GM19463 (cell line): ENCODE data around the gene FSTL5.
A peak's percentile ranks its signal among the peaks of the same experiment; 100 is the strongest.

Experiments used
- ATAC-seq: cut with Tn5 transposase; IDR thresholded peaks from one replicate; pipeline ENCODE4 v1.9.1; 2021; ENCODE audit warnings: mild to moderate bottlenecking, moderate library complexity; ENCODE audit not compliant: unreplicated experiment

Gene FSTL5

DNA sequence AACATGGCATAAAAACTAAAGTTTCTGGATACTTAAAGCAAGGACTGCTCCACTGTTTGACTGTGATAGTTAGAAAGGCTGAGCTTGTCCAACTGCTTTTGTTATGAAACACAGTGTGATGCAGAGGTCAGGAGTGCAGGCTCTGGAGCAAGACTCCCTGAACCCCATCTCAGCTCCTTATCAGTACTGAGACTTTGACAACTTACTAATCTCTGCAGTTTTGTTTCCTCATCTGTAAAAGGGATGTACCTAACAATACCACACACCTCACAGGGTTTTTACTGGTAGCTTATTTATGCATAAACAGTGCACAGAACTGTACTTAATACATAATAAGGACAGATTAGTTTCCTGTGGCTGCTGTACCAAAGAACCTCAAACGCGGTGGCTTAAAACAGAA, 804.3 kb downstream of the FSTL5 start:
- no peak for ATAC-seq

- no peak for ATAC-seq
These were observed 807.4 kb downstream of the FSTL5 start for GRCh38 chr4:161356351-161356750.

DNA sequence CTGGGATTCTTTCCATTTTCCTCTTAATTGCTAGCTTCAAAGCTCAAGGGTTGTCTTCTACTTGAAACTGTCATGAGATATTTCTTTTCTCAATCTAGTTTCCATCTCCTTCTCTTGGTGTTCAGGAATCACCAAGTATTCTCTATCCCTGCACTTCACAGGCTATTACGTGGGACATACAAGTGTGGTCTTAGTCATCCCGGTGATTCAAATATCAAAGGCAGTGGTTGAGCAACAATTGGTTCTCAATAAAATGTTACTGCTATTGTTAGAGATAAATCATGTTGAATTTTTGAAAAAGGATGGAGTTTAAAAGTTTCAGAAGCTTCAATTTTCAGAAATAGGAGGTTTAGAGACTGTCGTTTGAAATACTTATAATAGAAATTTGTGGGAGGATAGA, 812.9 kb downstream of the FSTL5 start:
- ATAC-seq = no peak

DNA sequence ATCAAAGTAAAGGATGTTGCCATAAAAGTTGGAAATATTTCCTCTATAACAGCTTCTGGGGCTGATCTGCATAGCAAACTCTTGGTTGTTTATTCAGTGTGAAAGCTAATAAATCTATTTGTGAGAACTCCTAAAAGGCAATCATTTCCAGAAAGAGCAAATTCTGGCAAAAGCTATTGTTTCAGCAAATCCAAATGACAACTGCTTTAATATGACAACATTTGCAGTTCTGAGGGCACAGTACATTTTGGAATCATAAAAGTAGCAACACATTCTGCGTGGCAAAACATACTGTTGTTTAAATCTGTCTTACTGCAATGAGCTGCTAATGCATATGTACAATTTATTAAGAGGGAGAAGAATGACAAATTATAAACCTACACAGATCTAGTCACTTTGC, 818.1 kb downstream of the FSTL5 start:
- ATAC-seq = no peak

DNA sequence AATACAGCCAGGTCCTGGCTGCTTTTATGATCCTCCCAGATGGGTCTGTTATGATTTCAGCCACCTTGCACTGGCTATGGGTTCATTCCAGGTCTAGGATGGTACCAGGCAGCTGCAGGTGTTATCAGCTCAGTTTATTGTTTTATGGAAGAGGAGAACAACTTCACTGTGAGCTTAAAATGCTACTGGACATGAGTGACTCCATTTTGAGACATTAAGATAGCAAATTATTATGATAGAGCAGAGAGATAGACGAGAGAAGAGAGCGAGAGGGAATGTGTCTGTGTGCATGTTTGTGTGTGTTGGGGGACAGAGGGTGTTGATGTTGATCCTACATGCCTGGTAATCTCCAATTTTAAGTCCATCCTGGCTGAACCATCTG, 820.2 kb downstream of the FSTL5 start:
- ATAC-seq = no peak

DNA sequence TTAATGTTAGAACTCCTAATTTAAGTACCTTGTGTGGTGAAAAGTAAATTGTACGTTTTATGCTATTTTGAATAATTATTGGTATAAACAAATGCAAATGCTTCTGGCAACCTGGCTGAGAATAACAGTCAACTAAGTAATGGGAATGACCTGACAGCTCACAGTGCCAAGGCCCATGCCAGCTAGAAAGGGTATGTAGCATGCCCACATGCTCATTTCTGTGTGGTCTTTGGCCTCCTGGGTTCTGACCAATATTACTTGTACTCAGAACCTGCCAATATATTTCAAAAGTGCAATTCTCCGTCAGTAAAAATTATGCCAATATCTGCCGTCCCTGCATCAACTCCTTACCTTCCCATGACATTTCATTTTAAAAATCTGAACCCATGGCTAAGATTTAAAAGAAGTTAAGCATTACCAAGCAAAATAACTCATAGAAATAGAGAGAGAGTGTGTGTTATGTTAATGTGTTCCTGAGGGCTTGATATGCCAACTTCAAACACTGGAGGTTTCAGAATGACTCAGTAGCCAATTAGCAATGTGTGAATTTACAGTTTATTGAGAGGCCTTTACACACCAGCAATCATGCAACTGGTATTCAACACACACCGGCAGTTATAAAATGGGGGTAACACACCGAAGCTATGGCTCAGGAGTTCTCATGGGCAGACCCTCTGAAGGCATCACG, 820.8 kb downstream of the FSTL5 start:
- ATAC-seq = peak; percentile 52

GRCh38 chr4:161336621-161337020, 827.2 kb downstream of the FSTL5 start:
- no peak for ATAC-seq

GRCh38 chr4:161336016-161336530, 827.7 kb downstream of the FSTL5 start:
- ATAC-seq = no peak
